VCaP (cell line): ENCODE measurements around the gene JARID2.

ENCODE experiments used
- H3K27ac ChIP-seq: fragments of 450-650 bp; 2 replicates; pipeline ENCODE4 v1.5.1; 2017
- TF ChIP-seq, protein P1 (sequence below): fragments of 450-650 bp; conservative IDR thresholded peaks from 2 replicates; pipeline ENCODE4 v1.5.1; 2017; ENCODE audit warnings: mild to moderate bottlenecking, moderate library complexity

The JARID2 gene

DNA sequence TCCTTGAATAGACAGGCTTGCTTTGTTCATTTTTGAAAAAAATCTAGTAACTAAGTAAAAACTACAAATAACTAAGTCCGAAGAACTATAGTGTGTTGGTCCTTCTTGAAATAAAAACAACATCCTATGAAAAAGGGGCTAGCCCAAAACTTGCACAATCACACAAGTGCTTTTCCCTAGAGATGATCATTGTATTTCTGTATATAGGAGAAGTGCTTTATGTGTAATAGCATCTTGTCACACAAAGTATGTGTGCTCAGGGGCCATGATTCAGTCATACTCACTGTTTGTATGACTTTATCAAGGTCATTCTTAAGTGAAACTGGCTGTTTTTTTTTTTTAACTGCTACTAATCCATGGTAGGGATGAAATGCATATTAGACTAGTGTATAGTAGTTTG, 237.2 kb downstream of the JARID2 start:
- TF ChIP-seq, protein P1, sequence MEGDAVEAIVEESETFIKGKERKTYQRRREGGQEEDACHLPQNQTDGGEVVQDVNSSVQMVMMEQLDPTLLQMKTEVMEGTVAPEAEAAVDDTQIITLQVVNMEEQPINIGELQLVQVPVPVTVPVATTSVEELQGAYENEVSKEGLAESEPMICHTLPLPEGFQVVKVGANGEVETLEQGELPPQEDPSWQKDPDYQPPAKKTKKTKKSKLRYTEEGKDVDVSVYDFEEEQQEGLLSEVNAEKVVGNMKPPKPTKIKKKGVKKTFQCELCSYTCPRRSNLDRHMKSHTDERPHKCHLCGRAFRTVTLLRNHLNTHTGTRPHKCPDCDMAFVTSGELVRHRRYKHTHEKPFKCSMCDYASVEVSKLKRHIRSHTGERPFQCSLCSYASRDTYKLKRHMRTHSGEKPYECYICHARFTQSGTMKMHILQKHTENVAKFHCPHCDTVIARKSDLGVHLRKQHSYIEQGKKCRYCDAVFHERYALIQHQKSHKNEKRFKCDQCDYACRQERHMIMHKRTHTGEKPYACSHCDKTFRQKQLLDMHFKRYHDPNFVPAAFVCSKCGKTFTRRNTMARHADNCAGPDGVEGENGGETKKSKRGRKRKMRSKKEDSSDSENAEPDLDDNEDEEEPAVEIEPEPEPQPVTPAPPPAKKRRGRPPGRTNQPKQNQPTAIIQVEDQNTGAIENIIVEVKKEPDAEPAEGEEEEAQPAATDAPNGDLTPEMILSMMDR = no peak
- no peak overlapping the region for H3K27ac ChIP-seq

DNA sequence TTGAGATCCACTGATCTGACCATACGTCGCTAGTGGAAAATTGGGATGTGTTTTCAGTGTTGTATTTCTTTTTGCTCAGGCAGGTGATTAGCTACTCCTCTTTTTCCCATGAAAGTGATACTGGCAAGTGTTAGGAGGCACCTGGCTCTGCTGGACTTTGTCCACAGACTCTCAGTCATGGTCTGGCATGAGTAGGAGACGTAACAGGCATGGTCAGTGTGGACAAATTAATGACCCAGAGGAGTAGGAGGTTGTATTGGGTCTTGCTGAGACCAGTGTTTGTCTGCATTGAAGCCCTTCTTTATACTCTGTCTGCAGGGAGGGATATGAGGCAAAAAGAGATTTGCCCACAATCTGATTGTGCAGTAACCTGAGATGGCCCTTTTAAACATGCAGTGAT, 238.3 kb downstream of the JARID2 start:
- no peak overlapping the region for H3K27ac ChIP-seq
- TF ChIP-seq, protein P1 = no peak

DNA sequence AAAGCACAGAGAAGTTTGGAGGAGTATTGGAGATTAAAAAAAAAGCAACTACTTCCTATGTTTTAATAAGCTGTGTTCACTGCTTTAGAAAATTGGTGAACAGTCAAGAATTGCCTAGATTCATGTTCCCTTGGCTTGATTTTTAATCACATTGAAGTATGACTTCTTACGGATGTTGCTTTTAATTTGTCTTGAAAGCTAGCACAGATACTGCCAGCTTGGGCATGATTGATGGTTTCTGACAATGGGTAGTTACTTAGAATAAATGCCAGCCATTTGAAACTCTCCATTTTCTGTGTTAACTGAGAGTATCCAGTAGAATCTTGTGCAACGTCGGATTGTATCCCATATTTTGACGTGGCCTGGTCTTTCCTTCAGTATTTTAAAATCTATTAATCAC, 239.0 kb downstream of the JARID2 start:
- TF ChIP-seq, protein P1 = no peak
- H3K27ac ChIP-seq = no peak overlapping the region

DNA sequence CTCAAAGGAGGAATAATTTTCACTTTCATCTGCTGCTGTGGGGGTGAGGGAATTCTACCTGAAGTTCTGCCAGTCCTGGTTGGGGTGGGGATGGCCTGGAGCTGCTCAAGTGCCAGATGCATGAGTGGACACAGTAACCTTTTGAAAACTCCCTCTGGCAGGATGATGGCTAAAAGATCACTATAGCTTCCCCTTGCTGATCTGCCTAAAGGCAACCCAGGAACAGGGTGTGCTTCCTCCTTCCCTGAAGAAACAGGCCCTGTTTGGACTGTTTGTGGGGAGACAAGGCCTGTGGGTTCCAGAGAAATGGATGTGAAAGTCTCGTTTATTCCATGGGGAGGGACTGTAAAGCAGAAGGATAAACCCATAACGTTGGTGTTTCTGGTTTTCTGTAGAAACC, 240.1 kb downstream of the JARID2 start:
- H3K27ac ChIP-seq = no peak overlapping the region
- TF ChIP-seq, protein P1 = no peak

DNA sequence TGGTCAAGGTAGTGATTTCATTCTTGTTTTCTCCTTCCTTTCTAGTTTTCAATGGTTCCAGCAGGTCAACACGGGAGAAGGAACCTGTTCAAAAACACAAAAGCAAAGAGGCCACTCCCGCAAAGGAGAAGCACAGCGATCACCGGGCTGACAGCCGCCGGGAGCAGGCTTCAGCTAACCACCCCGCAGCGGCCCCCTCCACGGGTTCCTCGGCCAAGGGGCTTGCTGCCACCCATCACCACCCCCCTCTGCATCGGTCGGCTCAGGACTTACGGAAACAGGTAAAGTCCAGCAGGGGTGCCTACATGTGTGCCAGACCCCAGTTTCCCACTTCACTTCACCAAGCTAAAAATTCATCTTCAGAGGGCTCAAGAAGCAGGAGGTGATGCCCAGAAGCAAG, 241.4 kb downstream of the JARID2 start:
- TF ChIP-seq, protein P1 = no peak
- H3K27ac ChIP-seq = no peak overlapping the region

DNA sequence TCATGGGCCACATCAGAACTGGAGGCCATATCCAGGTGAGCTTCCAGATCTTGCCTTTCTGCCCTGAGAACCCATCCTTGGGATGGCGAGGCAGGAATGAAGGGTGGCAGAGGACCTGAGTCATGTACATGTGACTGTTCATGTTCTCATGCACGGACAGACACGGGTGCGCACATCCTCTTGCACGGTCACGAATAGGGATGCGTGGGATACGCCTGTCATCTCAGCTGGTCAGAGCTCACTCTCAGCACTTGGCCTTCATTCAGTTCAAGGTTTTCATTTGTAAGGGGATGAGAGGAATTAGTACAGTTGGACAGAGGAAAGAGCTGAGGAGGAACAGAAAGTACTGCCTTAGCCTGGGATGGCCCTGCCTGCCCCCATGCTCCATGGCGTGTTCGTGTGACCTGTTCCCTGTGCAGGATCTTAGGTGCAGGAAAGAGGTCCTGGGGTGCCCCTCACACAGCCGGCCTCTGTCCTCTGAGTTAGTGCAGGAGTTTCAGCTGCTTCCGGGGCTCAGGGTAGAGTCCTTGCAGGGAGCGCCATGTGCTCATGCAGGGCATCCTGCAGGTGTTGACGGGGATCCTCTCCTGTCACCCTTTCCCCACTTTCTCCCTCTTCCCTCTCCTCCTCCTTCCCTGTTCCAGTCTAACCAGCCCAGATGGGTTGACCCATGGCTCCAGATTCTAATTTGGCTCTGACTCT, 243.5 kb downstream of the JARID2 start:
- TF ChIP-seq, protein P1 = no peak
- no peak overlapping the region for H3K27ac ChIP-seq

DNA sequence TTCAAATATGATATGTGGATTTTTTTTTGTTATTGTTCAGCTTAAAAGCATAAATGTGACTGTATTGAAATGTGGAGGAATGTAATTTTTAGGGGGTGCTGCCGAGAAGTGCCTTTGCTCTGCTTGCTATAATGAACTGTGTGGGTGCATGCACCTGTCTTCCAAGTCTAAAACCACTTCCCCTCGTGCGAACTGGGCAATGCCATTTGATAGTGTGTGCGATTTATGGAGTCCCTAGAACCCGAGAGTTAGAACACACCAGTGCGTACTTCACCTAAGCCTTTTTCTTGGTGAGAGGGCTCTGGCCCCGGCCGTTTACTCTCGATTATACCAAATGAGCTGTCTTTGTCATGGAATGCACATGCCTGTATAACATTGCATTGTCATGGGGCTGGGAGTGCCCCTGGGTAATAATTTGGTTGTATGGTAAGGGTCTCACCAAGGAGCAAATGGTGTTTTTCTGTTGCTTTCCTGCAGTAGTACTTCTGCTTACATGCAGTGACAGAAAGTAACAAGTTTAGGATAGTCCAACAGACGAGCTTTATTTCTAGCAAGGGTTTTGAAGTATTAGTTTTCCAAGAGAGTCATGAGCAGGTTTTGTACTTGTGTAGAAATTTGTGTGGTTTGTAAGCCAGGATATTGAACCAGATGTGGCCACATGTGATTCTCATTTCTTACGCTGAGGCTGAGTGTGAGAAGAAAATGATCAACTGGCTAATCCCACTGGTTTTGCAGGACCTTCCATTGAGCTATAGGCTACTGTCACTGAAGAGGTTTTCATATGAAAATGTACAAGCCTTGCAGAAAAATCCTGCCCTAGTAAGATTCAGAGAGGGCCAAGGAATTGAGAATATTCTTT, 244.6 kb downstream of the JARID2 start:
- H3K27ac ChIP-seq = peak overlapping the region; percentile 24
- TF ChIP-seq, protein P1 = no peak
